Ishikawa (cell line): ENCODE measurements around the gene FRMD7.

ENCODE experiments used
- EP300 ChIP-seq: IDR thresholded peaks from 2 replicates; pipeline ENCODE4 v1.6.1; 2012; ENCODE audit warnings: borderline replicate concordance
- RAD21 ChIP-seq: IDR thresholded peaks from 2 replicates; pipeline ENCODE4 v1.6.1; 2012; ENCODE audit warnings: low read depth
- REST ChIP-seq: IDR thresholded peaks from 2 replicates; pipeline ENCODE4 v1.6.1; 2012; ENCODE audit warnings: low read depth, mild to moderate bottlenecking
- TCF12 ChIP-seq: IDR thresholded peaks from 2 replicates; pipeline ENCODE4 v1.6.1; 2012; ENCODE audit warnings: low read depth
- ZBTB7A ChIP-seq: IDR thresholded peaks from 2 replicates; pipeline ENCODE4 v1.6.1; 2012; ENCODE audit warnings: low read depth

GRCh38 chrX:132043977-132044376 is 83.8 kb downstream of the FRMD7 start:
- TF ChIP-seq RAD21 (no peak), TCF12 (no peak), EP300 (no peak), REST (no peak), ZBTB7A (no peak)
